HCT116 (cell line): ENCODE results near the gene ABCC9. TPM values are rescaled to one million over a fixed set of nuclear protein-coding genes. Genes with fewer than 3 reads are reported as not detected.
"Not testable (repeated sequence)": the region's sequence is repeated elsewhere in the genome, so short reads cannot be mapped to it uniquely, and the experiment has no call there.

ENCODE experiments used
- ATAC-seq: fragments of 200-7000 bp; cut with Tn5 transposase; 2 replicates; pipeline ENCODE4 v1.9.1; 2020; ENCODE audit warnings: mild to moderate bottlenecking, moderate library complexity
- BruUV-seq: library from RNA; stranded (reverse); fragments of 400-500 nt; replicated peaks from 2 replicates; lab custom pipeline; 2021; lab: Mats Ljungman, UMichigan
- CTCF ChIA-PET: fragments of 300-600 bp; sonication (Branson Sonifier 250); formaldehyde crosslinking; loops from one replicate; lab custom pipeline; 2021; ENCODE audit warnings: antibody characterized with exemption; lab: Charles Lee
- POLR2A ChIA-PET: fragments of 300-600, 350-600 bp; sonication (Branson Sonifier 250); formaldehyde crosslinking; loops from one replicate; lab custom pipeline; 2021; ENCODE audit warnings: antibody characterized with exemption; lab: Charles Lee
- RAD21 ChIA-PET, 2 experiments: fragments of 300-600 bp; sonication (Branson Sonifier 250); formaldehyde crosslinking; loops; one replicate each; lab custom pipeline; 2023; ENCODE audit warnings: low total read pairs in 2 of 2; ENCODE audit not compliant: uncharacterized antibody in 2 of 2, unreplicated experiment in 2 of 2, low non-redundant PET in 1 of 2; lab: Charles Lee
- DNase-seq: peaks from one replicate; pipeline ENCODE4 v3.0.0-alpha.2; 2010; ENCODE audit warnings: low read depth, low spot score
- H2AFZ ChIP-seq: fragments of 200-600 bp; shearing (Covaris generic), sonication (generic); 2 replicates; pipeline ENCODE4 v1.6.1; 2017; ENCODE audit warnings: low read depth, mixed run types, mixed read lengths, antibody characterized with exemption, low read length; ENCODE audit not compliant: poor library complexity, severe bottlenecking
- H3K27ac ChIP-seq: 2 replicates; pipeline ENCODE4 v1.5.1; 2012; ENCODE audit warnings: low read depth, low read length
- H3K27me3 ChIP-seq: fragments of 200-600 bp; sonication (generic); 2 replicates; pipeline ENCODE4 v1.6.1; 2016; ENCODE audit warnings: mixed run types, low read length, mixed read lengths; ENCODE audit not compliant: insufficient read depth
- H3K36me3 ChIP-seq, 2 experiments: fragments of 200-500 bp in 1 of 2; fragments of 200-600 bp in 1 of 2; sonication (Bioruptor generic) in 1 of 2; sonication (generic) in 1 of 2; 2 replicates each; pipeline versions ENCODE4 v1.5.1 to v1.6.1; 2014 to 2016; ENCODE audit warnings: low read length in 2 of 2, inconsistent platforms in 1 of 2, mixed read lengths in 1 of 2, mixed run types in 1 of 2; ENCODE audit not compliant: insufficient read depth in 2 of 2, control insufficient read depth in 1 of 2
- H3K4me1 ChIP-seq, 2 experiments: fragments of 200-600 bp in 1 of 2; sonication (generic) in 1 of 2; 2 replicates each; pipeline versions ENCODE4 v1.5.1 to v1.6.1; 2012 to 2017; ENCODE audit warnings: low read length in 2 of 2, inconsistent platforms in 1 of 2, mild to moderate bottlenecking in 1 of 2, mixed read lengths in 1 of 2, mixed run types in 1 of 2, moderate library complexity in 1 of 2; ENCODE audit not compliant: insufficient read depth in 2 of 2, control insufficient read depth in 1 of 2
- H3K4me2 ChIP-seq: fragments of 200-600 bp; sonication (generic); 2 replicates; pipeline ENCODE4 v1.6.1; 2017; ENCODE audit warnings: mixed run types, low read length, mixed read lengths
- H3K4me3 ChIP-seq, 2 experiments: fragments of 200-600 bp in 1 of 2; sonication (generic) in 1 of 2; replicated peaks in 1 of 2; 2 replicates each; pipeline ENCODE4 v1.5.1; 2011 to 2016; ENCODE audit warnings: low read length in 2 of 2, control low read depth in 1 of 2, low read depth in 1 of 2, mild to moderate bottlenecking in 1 of 2, mixed read lengths in 1 of 2, mixed run types in 1 of 2
- H3K79me2 ChIP-seq: fragments of 200-600 bp; sonication (generic); 2 replicates; pipeline ENCODE4 v1.6.1; 2017; ENCODE audit warnings: mild to moderate bottlenecking, mixed run types, low read length, moderate library complexity, mixed read lengths; ENCODE audit not compliant: insufficient read depth
- H3K9ac ChIP-seq: fragments of 200-600 bp; sonication (generic); 2 replicates; pipeline ENCODE4 v1.6.1; 2016; ENCODE audit warnings: low read length, mixed read lengths
- H3K9me2 ChIP-seq: fragments of 200-600 bp; sonication (generic), shearing (Covaris generic); 2 replicates; pipeline ENCODE4 v1.6.1; 2017; ENCODE audit warnings: mixed run types, mild to moderate bottlenecking, moderate library complexity; ENCODE audit not compliant: insufficient read depth
- H3K9me3 ChIP-seq, 2 experiments: fragments of 200-500 bp in 1 of 2; fragments of 200-600 bp in 1 of 2; sonication (Bioruptor generic) in 1 of 2; sonication (generic) in 1 of 2; 2 replicates each; pipeline ENCODE4 v1.6.1; 2014 to 2017; ENCODE audit warnings: low read length in 2 of 2, mixed read lengths in 2 of 2, inconsistent platforms in 1 of 2, low read depth in 1 of 2, mild to moderate bottlenecking in 1 of 2, mixed run types in 1 of 2, moderate library complexity in 1 of 2; ENCODE audit not compliant: control insufficient read depth in 1 of 2, insufficient read depth in 1 of 2
- H4K20me1 ChIP-seq: fragments of 200-600 bp; sonication (generic), shearing (Covaris generic); 2 replicates; pipeline ENCODE4 v1.6.1; 2017; ENCODE audit warnings: mixed run types, mild to moderate bottlenecking, moderate library complexity; ENCODE audit not compliant: insufficient read depth
- CTCF ChIP-seq, 3 experiments: fragments of 200-600 bp in 1 of 3; sonication (generic) in 1 of 3; IDR thresholded peaks in 2 of 3; conservative IDR thresholded peaks in 1 of 3; 2 replicates each; pipeline ENCODE4 v1.5.1; 2012 to 2017; ENCODE audit warnings: low read depth in 2 of 3, low read length in 2 of 3, antibody characterized with exemption in 1 of 3, borderline replicate concordance in 1 of 3, control low read depth in 1 of 3, mild to moderate bottlenecking in 1 of 3, mixed read lengths in 1 of 3, mixed run types in 1 of 3, moderate library complexity in 1 of 3; ENCODE audit not compliant: insufficient read depth in 1 of 3
- EZH2phosphoT487 ChIP-seq: fragments of 200-600 bp; IDR thresholded peaks from 2 replicates; pipeline ENCODE4 v1.6.1; 2018; ENCODE audit warnings: antibody characterized with exemption, borderline replicate concordance
- FOSL1 ChIP-seq: IDR thresholded peaks from 2 replicates; pipeline ENCODE4 v1.6.1; 2012; ENCODE audit warnings: low read depth
- JUND ChIP-seq: IDR thresholded peaks from 2 replicates; pipeline ENCODE4 v1.6.1; 2012
- MAX ChIP-seq: IDR thresholded peaks from 2 replicates; pipeline ENCODE4 v1.6.1; 2012
- RAD21 ChIP-seq: IDR thresholded peaks from 2 replicates; pipeline ENCODE4 v1.6.1; 2012; ENCODE audit warnings: low read depth, mild to moderate bottlenecking
- SIN3A ChIP-seq: IDR thresholded peaks from 2 replicates; pipeline ENCODE4 v1.6.1; 2012; ENCODE audit warnings: low read depth
- SP1 ChIP-seq: IDR thresholded peaks from 2 replicates; pipeline ENCODE4 v1.6.1; 2012; ENCODE audit warnings: low read depth
- SRF ChIP-seq: IDR thresholded peaks from 2 replicates; pipeline ENCODE4 v1.6.1; 2012; ENCODE audit warnings: low read depth
- ZBTB33 ChIP-seq: IDR thresholded peaks from 2 replicates; pipeline ENCODE4 v1.6.1; 2011; ENCODE audit warnings: mild to moderate bottlenecking, low read length, moderate library complexity; ENCODE audit not compliant: insufficient replicate concordance; ENCODE audit errors: extremely low read depth
- intact Hi-C: fragments of 100-400 bp; cut with micrococcal nuclease; formaldehyde crosslinking; loops from 2 replicates; pipeline ENCODE4 v1.10.0; 2022
- total RNA-seq: library from RNA; stranded (reverse); gene quantifications from one replicate; pipeline ENCODE4 v1.2.1, GENCODE V29; 2021; ENCODE audit not compliant: unreplicated experiment

ABCC9 gene
- total RNA-seq, 1 experiment from 2014 or later: 0.05 TPM

GRCh38 chr12:21906919-21907493 lies 34.2 kb downstream of the ABCC9 start (continued):
- TF ChIP-seq CTCF (IDR thresholded peaks at IDR 0.05 in 2 of 3, conservative IDR thresholded peaks at IDR 0.05 in 1 of 3; ENCODE audit: borderline replicate concordance in 1 of 3, insufficient read depth in 1 of 3, low read depth in 2 of 3, low read length in 2 of 3) (no peak), ZBTB33 (no peak), FOSL1 (no peak), MAX (no peak), JUND (no peak), SRF (no peak), SIN3A (no peak), RAD21 (no peak), SP1 (no peak), EZH2phosphoT487 (no peak)

- intact Hi-C loops, H3K27ac ChIP-seq, H3K9me2 ChIP-seq, BruUV-seq, ATAC-seq, RAD21 ChIA-PET, H3K9me3 ChIP-seq, H3K4me1 ChIP-seq, H3K79me2 ChIP-seq, H3K4me3 ChIP-seq, DNase-seq, POLR2A ChIA-PET, H3K4me2 ChIP-seq, H3K36me3 ChIP-seq, H2AFZ ChIP-seq, H3K9ac ChIP-seq, CTCF ChIA-PET, H4K20me1 ChIP-seq, H3K27me3 ChIP-seq: not testable (repeated sequence)
Observed at GRCh38 chr12:21899532-21899931, 41.7 kb downstream of the ABCC9 start.
